A549 (cell line): Measurements from ENCODE around the gene CPNE1. TPM values are rescaled to one million over a fixed set of nuclear protein-coding genes. Genes with fewer than 3 reads are reported as not detected.

ENCODE experiments used
- ATAC-seq, 2 experiments: fragments of 200-7000 bp in 1 of 2; fragments of >200 bp in 1 of 2; cut with Nextera tagmentation in 1 of 2; cut with Tn5 transposase in 1 of 2; 3 replicates each; pipeline versions ENCODE4 v1.8.0 to v1.9.1; 2018 to 2020; ENCODE audit warnings: mild to moderate bottlenecking in 1 of 2, moderate library complexity in 1 of 2
- CTCF ChIA-PET: fragments of 300-600 bp; sonication (Branson Sonifier 250); formaldehyde crosslinking; extraction: SDS; loops from one replicate; lab custom pipeline; 2021; ENCODE audit warnings: antibody characterized with exemption, inconsistent platforms; lab: Yijun Ruan, JAX
- POLR2A ChIA-PET: fragments of 350-600 bp; formaldehyde crosslinking; extraction: SDS; loops from one replicate; lab custom pipeline; 2021; ENCODE audit warnings: antibody characterized with exemption, inconsistent platforms; lab: Yijun Ruan, JAX
- DNase-seq, 2 experiments: peaks; one replicate each; pipeline versions ENCODE4 v3.0.0 to v3.0.0-alpha.2; 2011 to 2016; ENCODE audit warnings: low read depth in 1 of 2, low spot score in 1 of 2
- FAIRE-seq: peaks from 2 replicates; lab custom pipeline; 2011; peaks lifted over from hg19 to GRCh38; lab: Jason Lieb, UNC
- H3K27ac ChIP-seq, 2 experiments: fragments of >200 bp; sonication (Bioruptor Twin); formaldehyde crosslinking; 3 replicates each; pipeline ENCODE4 v1.5.1; 2016 to 2017
- H3K4me1 ChIP-seq: fragments of >200 bp; sonication (Bioruptor Twin); formaldehyde crosslinking; 3 replicates; pipeline ENCODE4 v1.6.1; 2016
- H3K4me2 ChIP-seq: fragments of >200 bp; sonication (Bioruptor Twin); formaldehyde crosslinking; 3 replicates; pipeline ENCODE4 v1.6.1; 2016
- H3K4me3 ChIP-seq: fragments of >200 bp; sonication (Bioruptor Twin); formaldehyde crosslinking; 3 replicates; pipeline ENCODE4 v1.5.1; 2016
- H3K9me3 ChIP-seq: fragments of >200 bp; sonication (Bioruptor Twin); formaldehyde crosslinking; 3 replicates; pipeline ENCODE4 v1.6.1; 2016
- CEBPB ChIP-seq, 2 experiments: fragments of >200 bp in 1 of 2; sonication (Bioruptor Twin) in 1 of 2; formaldehyde crosslinking in 1 of 2; IDR thresholded peaks; 2 replicates each; pipeline ENCODE4 v1.6.1; 2012 to 2016
- CHD4 ChIP-seq: fragments of 200-600 bp; sonication (generic); IDR thresholded peaks from 2 replicates; pipeline ENCODE4 v1.6.1; 2016; ENCODE audit warnings: antibody characterized with exemption, mild to moderate bottlenecking, borderline replicate concordance
- EHF ChIP-seq: fragments of 250-450 bp; sonication (Bioruptor Pico); IDR thresholded peaks from 2 replicates; pipeline ENCODE4 v1.5.0; 2020; ENCODE audit warnings: mild to moderate bottlenecking
- FOSB ChIP-seq: fragments of 250-450 bp; sonication (Bioruptor Pico); IDR thresholded peaks from 2 replicates; pipeline ENCODE4 v1.5.0; 2020; ENCODE audit warnings: mild to moderate bottlenecking, moderate library complexity
- GATA3 ChIP-seq: IDR thresholded peaks from 2 replicates; pipeline ENCODE4 v1.6.1; 2012; ENCODE audit warnings: borderline replicate concordance
- JUNB ChIP-seq: fragments of >200 bp; sonication (Bioruptor Twin); formaldehyde crosslinking; IDR thresholded peaks from 2 replicates; pipeline ENCODE4 v1.6.1; 2016
- KDM1A ChIP-seq: fragments of 200-600 bp; sonication (generic); IDR thresholded peaks from 2 replicates; pipeline ENCODE4 v1.6.1; 2016; ENCODE audit warnings: low read depth, mild to moderate bottlenecking
- KDM5A ChIP-seq: fragments of 200-600 bp; sonication (generic); IDR thresholded peaks from 2 replicates; pipeline ENCODE4 v1.6.1; 2016; ENCODE audit warnings: antibody characterized with exemption, mild to moderate bottlenecking
- MYC ChIP-seq: IDR thresholded peaks from 2 replicates; pipeline ENCODE4 v1.6.1; 2012; ENCODE audit warnings: mild to moderate bottlenecking, inconsistent platforms, low read length, improper control_type of control experiment, borderline replicate concordance
- NFE2L2 ChIP-seq: fragments of 150-350 bp; conservative IDR thresholded peaks from 2 replicates; pipeline ENCODE4 v1.6.1; 2014; ENCODE audit warnings: low read length
- NPAS2 ChIP-seq: fragments of 250-450 bp; sonication (Bioruptor Pico); IDR thresholded peaks from 2 replicates; pipeline ENCODE4 v1.8.0; 2022; ENCODE audit warnings: mild to moderate bottlenecking, moderate library complexity, borderline replicate concordance
- NR3C1 ChIP-seq: fragments of >200 bp; sonication (Bioruptor Twin); formaldehyde crosslinking; IDR thresholded peaks from 3 replicates; pipeline ENCODE4 v1.6.1; 2017
- PHF8 ChIP-seq: fragments of 200-600 bp; sonication (generic); IDR thresholded peaks from 2 replicates; pipeline ENCODE4 v1.6.1; 2016; ENCODE audit warnings: low read depth, mild to moderate bottlenecking, antibody characterized with exemption, moderate library complexity, borderline replicate concordance
- RAD21 ChIP-seq, 2 experiments: fragments of >200 bp in 1 of 2; sonication (Bioruptor Twin) in 1 of 2; formaldehyde crosslinking in 1 of 2; IDR thresholded peaks in 1 of 2; conservative IDR thresholded peaks in 1 of 2; 2 replicates in 1 of 2; 3 replicates in 1 of 2; pipeline ENCODE4 v1.6.1; 2012 to 2018; ENCODE audit warnings: inconsistent platforms in 1 of 2
- RCOR1 ChIP-seq: fragments of 150-350 bp; IDR thresholded peaks from 2 replicates; pipeline ENCODE4 v1.6.1; 2014; ENCODE audit warnings: antibody characterized with exemption, low read length, low read depth
- SMC3 ChIP-seq: fragments of >200 bp; sonication (Bioruptor Twin); formaldehyde crosslinking; IDR thresholded peaks from 3 replicates; pipeline ENCODE4 v1.6.1; 2018; ENCODE audit warnings: inconsistent platforms
- TFCP2L1 ChIP-seq: fragments of 250-450 bp; sonication (Bioruptor Pico); IDR thresholded peaks from 2 replicates; pipeline ENCODE4 v1.5.0; 2021; ENCODE audit warnings: mild to moderate bottlenecking
- TP53 ChIP-seq: fragments of 250-450 bp; sonication (Bioruptor Pico); IDR thresholded peaks from 2 replicates; pipeline ENCODE4 v1.5.0; 2021; ENCODE audit warnings: mild to moderate bottlenecking, moderate library complexity
- ZC3H11A ChIP-seq: fragments of 450-650 bp; IDR thresholded peaks from 2 replicates; pipeline ENCODE4 v1.6.1; 2014; ENCODE audit warnings: antibody characterized with exemption, mild to moderate bottlenecking
- ZNF302 ChIP-seq: fragments of 250-450 bp; sonication (Bioruptor Pico); IDR thresholded peaks from 2 replicates; pipeline ENCODE4 v1.9.0; 2021; ENCODE audit warnings: inconsistent platforms, mild to moderate bottlenecking, moderate library complexity
- ZSCAN20 ChIP-seq: fragments of 250-450 bp; sonication (Bioruptor Pico); IDR thresholded peaks from 2 replicates; pipeline ENCODE4 v1.8.0; 2022; ENCODE audit warnings: mild to moderate bottlenecking, moderate library complexity
- WGBS: methylation state at CpG from one replicate; pipeline ENCODE4 v1.1.6; 2017; ENCODE audit errors: missing lambda C conversion rate; 5-methylcytosine and 5-hydroxymethylcytosine counted together
- polyA minus RNA-seq: library from RNA; depleted of rRNA, polyadenylated mRNA; stranded (reverse); fragments of >200 nt; gene quantifications from 2 replicates; pipeline ENCODE4 v1.2.3, GENCODE V29; 2011; rRNA and poly(A)+ RNA removed
- polyA plus RNA-seq, 4 experiments: library from polyadenylated mRNA; depleted of rRNA in 3 of 4; stranded (reverse); fragments of >200 nt; fragmentation: RNase III in 1 of 4; extraction: RNeasy Plus Mini Kit Qiagen cat#74134 plus additional on column Dnase treatment in 1 of 4; gene quantifications; 2 replicates in 3 of 4; 3 replicates in 1 of 4; pipeline ENCODE4 v1.2.3, GENCODE V29; 2011 to 2017
- TF ChIP-seq, protein P1 (sequence below): fragments of >200 bp; sonication (Bioruptor Twin); formaldehyde crosslinking; IDR thresholded peaks from 2 replicates; pipeline ENCODE4 v1.6.1; 2016
- TF ChIP-seq, protein P2 (sequence below): fragments of >200 bp; sonication (Bioruptor Twin); formaldehyde crosslinking; IDR thresholded peaks from 3 replicates; pipeline ENCODE4 v1.6.1; 2016
- TF ChIP-seq, protein P3 (sequence below): IDR thresholded peaks from 2 replicates; pipeline ENCODE4 v1.6.1; 2012
- TF ChIP-seq, protein P4 (sequence below): fragments of 200-600 bp; sonication (generic); IDR thresholded peaks from 2 replicates; pipeline ENCODE4 v1.6.1; 2016; ENCODE audit warnings: antibody characterized with exemption, mild to moderate bottlenecking, moderate library complexity
- TF ChIP-seq, protein P5 (sequence below): fragments of 150-350 bp; IDR thresholded peaks from 2 replicates; pipeline ENCODE4 v1.6.1; 2014; ENCODE audit warnings: low read depth, mild to moderate bottlenecking, low read length
- TF ChIP-seq, protein P6 (sequence below): IDR thresholded peaks from 2 replicates; pipeline ENCODE4 v1.6.1; 2012; ENCODE audit warnings: low read depth, borderline replicate concordance
- TF ChIP-seq, protein P7 (sequence below): IDR thresholded peaks from 2 replicates; pipeline ENCODE4 v1.6.1; 2012
- TF ChIP-seq, protein P8 (sequence below): fragments of 450-650 bp; IDR thresholded peaks from 2 replicates; pipeline ENCODE4 v1.6.1; 2014; ENCODE audit warnings: antibody characterized with exemption

Gene CPNE1
- polyA plus RNA-seq (2011; rRNA removed) (180 and 199 TPM in 2 replicates), polyA plus RNA-seq (2017; fragmentation: RNase III; extraction: RNeasy Plus Mini Kit Qiagen cat#74134 plus additional on column Dnase treatment) (210 to 244 TPM (median 239 TPM) in 3 replicates), polyA minus RNA-seq (200 and 245 TPM in 2 replicates)
- polyA plus RNA-seq (2012; cell fraction: cytosol; rRNA removed), result 293 and 348 TPM in 2 replicates
- 558 and 578 TPM in 2 replicates for polyA plus RNA-seq (2012; cell fraction: nucleus; rRNA removed)

DNA sequence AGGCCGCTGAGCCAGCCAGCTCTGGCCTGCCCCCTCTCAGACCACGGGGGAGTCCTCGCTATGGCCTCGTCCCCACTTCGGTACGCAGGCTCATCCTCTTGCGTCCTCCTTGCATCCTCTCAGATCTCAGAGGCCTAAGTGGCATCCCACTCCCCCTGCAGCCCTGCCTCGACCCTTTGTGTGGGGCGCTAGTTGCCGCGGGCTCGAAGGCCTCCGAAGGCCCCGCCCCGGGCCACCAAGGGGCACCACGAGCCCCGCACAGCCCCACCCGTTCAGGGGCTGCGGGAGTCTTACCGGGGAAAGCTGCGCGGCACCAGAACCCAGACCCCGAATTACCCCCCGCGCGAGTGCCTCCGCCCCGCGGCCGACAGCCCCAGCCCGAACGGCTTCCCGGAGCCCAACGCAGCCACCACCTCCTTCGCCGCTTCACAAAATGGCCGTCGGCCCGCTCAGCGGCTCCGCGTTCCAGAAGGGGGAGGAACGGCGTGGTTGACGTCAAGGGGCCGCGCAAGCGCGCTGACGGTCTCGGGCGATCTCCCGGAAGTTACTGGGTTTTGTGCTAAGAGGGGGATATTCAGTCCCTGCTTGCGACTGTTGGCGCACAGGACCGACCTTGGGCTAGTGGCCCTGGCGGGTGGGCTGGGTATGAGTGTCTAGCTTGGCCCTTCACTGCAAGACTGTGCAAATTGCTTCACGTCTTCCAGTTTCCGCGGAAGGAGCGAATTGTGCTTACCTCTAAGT is at the start of gene CPNE1, which contains the start of gene RBM12:
Gene CPNE1 (minus strand): TSS at position 435 of the 741 bp plus-strand sequence. CDS start 31,977 bp downstream, outside the sequence.
Gene RBM12 (minus strand): TSS at position 435 of the 741 bp plus-strand sequence. CDS start 9,578 bp downstream, outside the sequence.
- 4% methylated on average over 16 of the region's 61 CpGs for WGBS
- ChIA-PET CTCF (interaction anchor here (1.2 to 1.7 kb wide), 6 partner anchors 20 to 290 kb away, joined by 3 to 5 read pairs (median 4); partner anchors contain the start of gene SCAND1), POLR2A (interaction anchor here (0.6 to 4.0 kb wide), 9 partner anchors 10 to 220 kb away, joined by 3 to 51 read pairs (median 4); partner anchors contain the start of genes NFS1, PHF20, RBM39 and ROMO1)
- H3K4me3 ChIP-seq, result peak within 1 kb of the TSS; percentile 91
- H3K27ac ChIP-seq, result peak within 1 kb of the TSS; percentile 94 to 99
- peaks cover 31% of the 10 kb centered on the region for H3K4me1 ChIP-seq
- ATAC-seq (peak; percentile 93 to 95), FAIRE-seq (no peak), DNase-seq (peak; percentile 95 to 98)
- peak within 1 kb of the TSS; percentile 97 for H3K4me2 ChIP-seq
- H3K9me3 ChIP-seq, result no peaks in the 10 kb centered on the region
- no peak for TF ChIP-seq KDM1A
- TF ChIP-seq, protein P1, sequence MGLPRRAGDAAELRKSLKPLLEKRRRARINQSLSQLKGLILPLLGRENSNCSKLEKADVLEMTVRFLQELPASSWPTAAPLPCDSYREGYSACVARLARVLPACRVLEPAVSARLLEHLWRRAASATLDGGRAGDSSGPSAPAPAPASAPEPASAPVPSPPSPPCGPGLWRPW, result no peak
- TF ChIP-seq NPAS2 (CRISPR knock-in tag), result no peak
- TF ChIP-seq SMC3, result no peak
- TF ChIP-seq, protein P2, sequence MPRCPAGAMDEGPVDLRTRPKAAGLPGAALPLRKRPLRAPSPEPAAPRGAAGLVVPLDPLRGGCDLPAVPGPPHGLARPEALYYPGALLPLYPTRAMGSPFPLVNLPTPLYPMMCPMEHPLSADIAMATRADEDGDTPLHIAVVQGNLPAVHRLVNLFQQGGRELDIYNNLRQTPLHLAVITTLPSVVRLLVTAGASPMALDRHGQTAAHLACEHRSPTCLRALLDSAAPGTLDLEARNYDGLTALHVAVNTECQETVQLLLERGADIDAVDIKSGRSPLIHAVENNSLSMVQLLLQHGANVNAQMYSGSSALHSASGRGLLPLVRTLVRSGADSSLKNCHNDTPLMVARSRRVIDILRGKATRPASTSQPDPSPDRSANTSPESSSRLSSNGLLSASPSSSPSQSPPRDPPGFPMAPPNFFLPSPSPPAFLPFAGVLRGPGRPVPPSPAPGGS, result peak; percentile 81; the same call in 1 of the 3 replicates
- TF ChIP-seq, protein P3, sequence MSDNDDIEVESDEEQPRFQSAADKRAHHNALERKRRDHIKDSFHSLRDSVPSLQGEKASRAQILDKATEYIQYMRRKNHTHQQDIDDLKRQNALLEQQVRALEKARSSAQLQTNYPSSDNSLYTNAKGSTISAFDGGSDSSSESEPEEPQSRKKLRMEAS, result peak; percentile 89
- TF ChIP-seq TFCP2L1 (CRISPR knock-in tag), result no peak; the same call in 1 of the 2 replicates
- no peak for TF ChIP-seq ZSCAN20 (CRISPR knock-in tag)
- TF ChIP-seq JUNB, result no peak
- TF ChIP-seq CEBPB (IDR thresholded peaks at IDR 0.05), result no peak
- TF ChIP-seq KDM5A, result no peak
- TF ChIP-seq, protein P4, sequence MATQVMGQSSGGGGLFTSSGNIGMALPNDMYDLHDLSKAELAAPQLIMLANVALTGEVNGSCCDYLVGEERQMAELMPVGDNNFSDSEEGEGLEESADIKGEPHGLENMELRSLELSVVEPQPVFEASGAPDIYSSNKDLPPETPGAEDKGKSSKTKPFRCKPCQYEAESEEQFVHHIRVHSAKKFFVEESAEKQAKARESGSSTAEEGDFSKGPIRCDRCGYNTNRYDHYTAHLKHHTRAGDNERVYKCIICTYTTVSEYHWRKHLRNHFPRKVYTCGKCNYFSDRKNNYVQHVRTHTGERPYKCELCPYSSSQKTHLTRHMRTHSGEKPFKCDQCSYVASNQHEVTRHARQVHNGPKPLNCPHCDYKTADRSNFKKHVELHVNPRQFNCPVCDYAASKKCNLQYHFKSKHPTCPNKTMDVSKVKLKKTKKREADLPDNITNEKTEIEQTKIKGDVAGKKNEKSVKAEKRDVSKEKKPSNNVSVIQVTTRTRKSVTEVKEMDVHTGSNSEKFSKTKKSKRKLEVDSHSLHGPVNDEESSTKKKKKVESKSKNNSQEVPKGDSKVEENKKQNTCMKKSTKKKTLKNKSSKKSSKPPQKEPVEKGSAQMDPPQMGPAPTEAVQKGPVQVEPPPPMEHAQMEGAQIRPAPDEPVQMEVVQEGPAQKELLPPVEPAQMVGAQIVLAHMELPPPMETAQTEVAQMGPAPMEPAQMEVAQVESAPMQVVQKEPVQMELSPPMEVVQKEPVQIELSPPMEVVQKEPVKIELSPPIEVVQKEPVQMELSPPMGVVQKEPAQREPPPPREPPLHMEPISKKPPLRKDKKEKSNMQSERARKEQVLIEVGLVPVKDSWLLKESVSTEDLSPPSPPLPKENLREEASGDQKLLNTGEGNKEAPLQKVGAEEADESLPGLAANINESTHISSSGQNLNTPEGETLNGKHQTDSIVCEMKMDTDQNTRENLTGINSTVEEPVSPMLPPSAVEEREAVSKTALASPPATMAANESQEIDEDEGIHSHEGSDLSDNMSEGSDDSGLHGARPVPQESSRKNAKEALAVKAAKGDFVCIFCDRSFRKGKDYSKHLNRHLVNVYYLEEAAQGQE, result peak; percentile 19; the same call in 1 of the 2 replicates
- TF ChIP-seq GATA3, result peak; percentile 26; the same call in 1 of the 2 replicates
- peak; percentile 73 for TF ChIP-seq MYC
- TF ChIP-seq RCOR1, result no peak
- no peak for TF ChIP-seq NFE2L2
- TF ChIP-seq RAD21 (conservative IDR thresholded peaks at IDR 0.05 in 1 of 2, IDR thresholded peaks at IDR 0.05 in 1 of 2), result no peak
- TF ChIP-seq ZC3H11A, result no peak
- TF ChIP-seq, protein P5, sequence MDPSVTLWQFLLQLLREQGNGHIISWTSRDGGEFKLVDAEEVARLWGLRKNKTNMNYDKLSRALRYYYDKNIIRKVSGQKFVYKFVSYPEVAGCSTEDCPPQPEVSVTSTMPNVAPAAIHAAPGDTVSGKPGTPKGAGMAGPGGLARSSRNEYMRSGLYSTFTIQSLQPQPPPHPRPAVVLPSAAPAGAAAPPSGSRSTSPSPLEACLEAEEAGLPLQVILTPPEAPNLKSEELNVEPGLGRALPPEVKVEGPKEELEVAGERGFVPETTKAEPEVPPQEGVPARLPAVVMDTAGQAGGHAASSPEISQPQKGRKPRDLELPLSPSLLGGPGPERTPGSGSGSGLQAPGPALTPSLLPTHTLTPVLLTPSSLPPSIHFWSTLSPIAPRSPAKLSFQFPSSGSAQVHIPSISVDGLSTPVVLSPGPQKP, result no peak
- TF ChIP-seq, protein P6, sequence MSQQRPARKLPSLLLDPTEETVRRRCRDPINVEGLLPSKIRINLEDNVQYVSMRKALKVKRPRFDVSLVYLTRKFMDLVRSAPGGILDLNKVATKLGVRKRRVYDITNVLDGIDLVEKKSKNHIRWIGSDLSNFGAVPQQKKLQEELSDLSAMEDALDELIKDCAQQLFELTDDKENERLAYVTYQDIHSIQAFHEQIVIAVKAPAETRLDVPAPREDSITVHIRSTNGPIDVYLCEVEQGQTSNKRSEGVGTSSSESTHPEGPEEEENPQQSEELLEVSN, result peak; percentile 78
- no peak for TF ChIP-seq NR3C1
- peak; percentile 44; the same call in 1 of the 2 replicates for TF ChIP-seq FOSB (CRISPR knock-in tag)
- no peak for TF ChIP-seq ZNF302
- no peak for TF ChIP-seq CHD4
- TF ChIP-seq, protein P7, sequence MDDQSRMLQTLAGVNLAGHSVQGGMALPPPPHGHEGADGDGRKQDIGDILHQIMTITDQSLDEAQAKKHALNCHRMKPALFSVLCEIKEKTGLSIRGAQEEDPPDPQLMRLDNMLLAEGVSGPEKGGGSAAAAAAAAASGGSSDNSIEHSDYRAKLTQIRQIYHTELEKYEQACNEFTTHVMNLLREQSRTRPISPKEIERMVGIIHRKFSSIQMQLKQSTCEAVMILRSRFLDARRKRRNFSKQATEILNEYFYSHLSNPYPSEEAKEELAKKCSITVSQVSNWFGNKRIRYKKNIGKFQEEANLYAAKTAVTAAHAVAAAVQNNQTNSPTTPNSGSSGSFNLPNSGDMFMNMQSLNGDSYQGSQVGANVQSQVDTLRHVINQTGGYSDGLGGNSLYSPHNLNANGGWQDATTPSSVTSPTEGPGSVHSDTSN, result peak; percentile 53; the same call in 1 of the 2 replicates
- TF ChIP-seq TP53, result peak; percentile 85
- peak; percentile 96 for TF ChIP-seq PHF8
- TF ChIP-seq, protein P8, sequence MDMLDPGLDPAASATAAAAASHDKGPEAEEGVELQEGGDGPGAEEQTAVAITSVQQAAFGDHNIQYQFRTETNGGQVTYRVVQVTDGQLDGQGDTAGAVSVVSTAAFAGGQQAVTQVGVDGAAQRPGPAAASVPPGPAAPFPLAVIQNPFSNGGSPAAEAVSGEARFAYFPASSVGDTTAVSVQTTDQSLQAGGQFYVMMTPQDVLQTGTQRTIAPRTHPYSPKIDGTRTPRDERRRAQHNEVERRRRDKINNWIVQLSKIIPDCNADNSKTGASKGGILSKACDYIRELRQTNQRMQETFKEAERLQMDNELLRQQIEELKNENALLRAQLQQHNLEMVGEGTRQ, result no peak
- TF ChIP-seq EHF (CRISPR knock-in tag), result no peak; the same call in 1 of the 2 replicates
